Ureter (tissue), 1 donor: Measurements from ENCODE around the gene CLDN7. TPM values are rescaled to one million over a fixed set of nuclear protein-coding genes. Genes with fewer than 3 reads are reported as not detected.

Experiments used
- DNase-seq: peaks from one replicate; pipeline ENCODE4 v3.0.0-alpha.2; 2020; ENCODE audit warnings: low spot score
- total RNA-seq: library from RNA; stranded (reverse); gene quantifications from one replicate; pipeline ENCODE4 v1.2.4, GENCODE V29; 2023
- donor health status: DM: yes; HTN: yes; CAD: no.

Gene CLDN7
- total RNA-seq, 1 donor from 2014 or later, result 157 TPM

- DNase-seq, result no peak
Measured at GRCh38 chr17:7237266-7237760, 25.0 kb downstream of the CLDN7 start.

GRCh38 chr17:7236808-7237207 is 25.5 kb downstream of the CLDN7 start:
- DNase-seq, result no peak

DNA sequence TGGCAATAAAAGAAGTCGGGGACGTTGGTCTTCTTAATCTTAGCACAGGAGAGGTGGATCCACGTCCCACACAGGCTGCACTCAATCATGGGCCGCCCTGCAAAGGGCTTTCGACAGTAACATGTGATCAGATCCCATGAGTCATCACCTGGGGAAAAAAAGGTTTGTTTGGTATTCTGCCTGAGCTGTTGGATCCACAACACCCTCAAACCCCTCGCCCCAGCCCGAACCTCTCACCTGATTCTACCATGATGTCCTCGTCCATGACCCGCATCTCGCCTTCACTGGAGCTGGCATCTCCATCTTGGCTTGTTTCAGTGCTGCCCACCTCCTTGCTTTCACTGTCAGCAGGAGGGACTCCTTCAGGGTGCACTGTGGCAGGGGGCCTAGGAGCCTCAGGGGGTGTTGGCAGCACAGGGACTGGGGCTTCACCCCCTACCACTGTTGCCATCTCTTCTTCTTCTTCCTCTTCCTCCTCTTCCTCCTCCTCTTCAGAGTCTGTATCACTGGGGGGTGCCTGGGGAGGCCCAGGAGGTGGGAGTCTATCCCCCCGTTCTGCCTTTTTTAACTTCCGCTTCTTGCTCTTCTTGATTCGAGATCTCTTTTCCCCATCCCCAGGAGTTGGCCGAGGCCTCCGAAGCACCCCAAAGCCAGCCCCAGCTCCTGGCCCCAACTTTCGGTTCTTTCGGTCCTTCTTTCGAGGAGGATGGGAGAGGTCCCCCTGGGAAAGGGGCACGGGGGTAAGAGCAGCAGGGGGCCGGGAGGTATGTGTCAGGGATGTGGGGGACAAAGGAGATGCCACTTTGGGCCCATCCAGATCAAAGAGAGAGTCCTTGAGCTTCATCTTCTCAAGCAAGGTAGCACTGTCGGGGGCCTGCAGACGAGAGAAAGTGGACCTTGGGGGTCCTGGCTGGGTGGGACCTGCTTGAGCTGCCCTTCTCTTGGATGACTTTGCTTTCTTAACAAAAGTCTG is 26.3 kb downstream of the CLDN7 start:
- no peak for DNase-seq

GRCh38 chr17:7234083-7234951 is 28.0 kb downstream of the CLDN7 start, which contains the start of gene DVL2:
DVL2 (minus strand) TSS chr17:7234517; CDS start chr17:7234262, 255 bp downstream.
- peak; percentile 98 for DNase-seq

DNA sequence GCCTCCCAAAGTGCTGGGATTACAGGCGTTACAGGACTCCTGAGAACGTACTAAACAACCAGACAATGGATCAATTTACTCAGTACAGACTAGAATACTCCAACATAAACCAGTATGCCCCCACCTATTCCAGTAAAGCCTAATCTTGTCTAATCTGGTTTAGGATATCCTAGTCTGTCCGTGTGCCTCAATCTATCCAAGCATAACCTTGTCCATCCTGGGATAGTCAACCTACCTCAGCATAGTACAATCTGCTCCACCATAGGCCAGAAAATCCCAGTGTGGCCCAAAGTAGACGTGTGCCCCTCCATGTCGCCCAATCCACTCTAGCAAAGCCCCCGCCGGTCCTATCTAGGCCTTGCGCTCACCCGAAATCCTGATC is 28.6 kb downstream of the CLDN7 start:
- no peak for DNase-seq

- no peak for DNase-seq
Measured at GRCh38 chr17:7232114-7232513, 30.2 kb downstream of the CLDN7 start.

DNA sequence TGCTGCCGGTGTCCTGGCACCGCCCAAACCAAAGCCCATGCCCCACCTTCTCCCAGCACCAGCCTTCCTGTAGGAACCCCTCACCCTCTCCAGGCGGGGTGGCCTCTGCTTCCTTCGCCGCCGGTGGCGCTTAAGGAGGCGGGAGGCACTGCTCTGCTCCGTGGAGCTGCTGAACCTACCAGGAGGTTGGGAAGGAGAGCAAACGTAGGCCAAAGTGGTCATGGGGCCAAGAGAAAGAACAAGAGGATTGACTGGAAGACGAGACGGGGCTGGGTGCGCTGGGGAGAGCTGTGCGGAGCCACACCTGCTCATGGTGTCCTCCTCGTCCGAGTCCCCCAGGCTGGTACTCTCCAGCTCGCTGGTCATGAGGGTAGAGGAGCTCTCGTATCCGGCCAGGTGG is 32.8 kb downstream of the CLDN7 start:
- DNase-seq, result no peak

- DNase-seq, result no peak
Measured at GRCh38 chr17:7228920-7229319, 33.4 kb downstream of the CLDN7 start.

- DNase-seq, result no peak
Measured at GRCh38 chr17:7226721-7227710, 35.3 kb downstream of the CLDN7 start.

GRCh38 chr17:7225711-7226331 is 36.5 kb downstream of the CLDN7 start:
- DNase-seq, result no peak

- no peak for DNase-seq
Measured at GRCh38 chr17:7224661-7225111, 37.6 kb downstream of the CLDN7 start.

- no peak for DNase-seq
Measured at GRCh38 chr17:7224110-7224509, 38.2 kb downstream of the CLDN7 start.

- DNase-seq, result no peak
Measured at GRCh38 chr17:7223375-7223774, 38.9 kb downstream of the CLDN7 start.

- DNase-seq, result no peak
Measured at GRCh38 chr17:7222972-7223292, 39.3 kb downstream of the CLDN7 start.

DNA sequence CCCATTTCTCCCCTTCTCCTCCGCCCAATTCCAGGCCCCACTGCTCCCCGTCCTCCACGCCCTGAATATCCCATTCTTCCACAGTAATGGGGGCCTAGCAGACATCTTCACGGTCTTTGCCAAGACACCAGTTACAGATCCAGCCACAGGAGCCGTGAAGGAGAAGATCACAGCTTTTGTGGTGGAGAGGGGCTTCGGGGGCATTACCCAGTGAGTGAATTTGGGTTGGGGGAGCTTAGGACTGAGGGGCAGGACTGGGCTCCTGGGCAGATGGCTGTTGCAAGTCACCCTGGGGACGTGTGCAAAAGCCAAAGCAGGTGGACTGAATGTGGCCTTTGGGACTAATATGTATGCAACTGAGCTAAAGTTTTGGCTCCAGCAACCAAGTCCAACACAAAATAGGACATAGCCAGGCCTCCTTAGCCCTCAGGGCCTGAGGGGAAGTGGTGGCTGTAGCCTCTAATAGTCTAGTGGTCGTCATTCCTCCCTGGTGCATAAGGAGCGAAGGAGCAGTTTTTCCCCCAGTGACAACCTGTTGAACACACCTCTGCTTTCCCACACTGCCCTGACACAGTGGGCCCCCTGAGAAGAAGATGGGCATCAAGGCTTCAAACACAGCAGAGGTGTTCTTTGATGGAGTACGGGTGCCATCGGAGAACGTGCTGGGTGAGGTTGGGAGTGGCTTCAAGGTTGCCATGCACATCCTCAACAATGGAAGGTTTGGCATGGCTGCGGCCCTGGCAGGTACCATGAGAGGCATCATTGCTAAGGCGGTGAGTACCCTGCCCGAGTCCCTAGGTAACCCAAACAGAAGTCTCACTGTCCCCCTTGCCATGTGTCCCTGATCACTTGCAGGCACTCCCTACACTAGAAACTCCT is 39.9 kb downstream of the CLDN7 start:
- DNase-seq, result no peak

DNA sequence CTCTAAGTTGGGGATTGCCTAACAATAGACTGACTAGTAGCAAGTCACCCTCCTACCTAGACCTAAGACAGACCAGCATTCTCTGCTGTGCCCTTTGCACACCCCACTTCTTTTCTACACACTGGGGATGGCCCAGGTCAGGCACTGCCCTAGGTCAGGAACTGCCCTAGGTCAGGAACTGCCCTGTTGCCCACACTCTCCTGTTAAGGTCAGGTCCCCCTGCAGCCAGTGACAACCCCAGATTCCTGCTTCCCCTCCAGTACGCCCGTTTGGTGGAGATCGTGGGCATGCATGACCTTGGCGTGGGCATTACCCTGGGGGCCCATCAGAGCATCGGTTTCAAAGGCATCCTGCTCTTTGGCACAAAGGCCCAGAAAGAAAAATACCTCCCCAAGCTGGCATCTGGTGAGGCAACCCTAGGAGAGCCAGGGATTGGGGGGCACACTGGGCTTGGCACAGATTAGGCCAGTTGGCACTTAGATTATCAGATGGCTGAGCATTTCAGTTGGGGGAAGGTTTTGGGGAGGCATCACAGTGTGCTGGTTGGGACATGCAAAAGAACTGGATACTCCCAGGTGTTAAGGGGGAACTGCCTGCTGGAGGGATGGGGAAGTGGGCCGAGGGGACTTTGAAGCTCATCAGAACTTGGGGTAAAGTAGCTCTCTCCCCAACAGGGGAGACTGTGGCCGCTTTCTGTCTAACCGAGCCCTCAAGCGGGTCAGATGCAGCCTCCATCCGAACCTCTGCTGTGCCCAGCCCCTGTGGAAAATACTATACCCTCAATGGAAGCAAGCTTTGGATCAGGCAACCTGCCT is 40.8 kb downstream of the CLDN7 start:
- DNase-seq, result no peak

GRCh38 chr17:7220593-7221277 is 41.5 kb downstream of the CLDN7 start:
- DNase-seq, result no peak
